ENCODE results near the gene ANTXR1. TPM values are rescaled to one million over a fixed set of nuclear protein-coding genes. Genes with fewer than 3 reads are reported as not detected.

The ANTXR1 gene
- polyA plus RNA-seq, 3 donors, result 83.1 to 89.0 (median 86.2) TPM

DNA sequence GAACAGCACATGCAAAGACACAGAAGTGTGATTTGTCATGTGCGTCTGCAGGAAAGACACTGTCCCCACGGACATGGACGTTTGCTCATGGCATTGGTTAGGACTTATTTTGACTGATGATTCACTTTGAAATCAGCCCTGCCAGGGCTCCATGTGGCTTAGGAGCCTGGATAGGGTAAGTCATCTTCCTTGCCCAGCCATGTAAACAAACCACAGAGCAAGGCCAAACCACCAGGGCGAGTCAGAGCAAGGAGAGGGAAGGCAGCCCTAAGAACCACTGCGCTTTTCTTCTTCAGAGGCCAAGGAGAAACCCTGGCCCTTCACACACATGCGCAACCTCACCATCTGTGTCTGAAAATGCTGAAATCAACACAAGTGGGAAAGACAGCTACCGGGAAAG, 285.3 kb downstream of the ANTXR1 start:
- no peak for DNase-seq (ENCODE audit: extremely low read depth in 1 of 11, low read depth in 9 of 11, low spot score in 4 of 11)

DNA sequence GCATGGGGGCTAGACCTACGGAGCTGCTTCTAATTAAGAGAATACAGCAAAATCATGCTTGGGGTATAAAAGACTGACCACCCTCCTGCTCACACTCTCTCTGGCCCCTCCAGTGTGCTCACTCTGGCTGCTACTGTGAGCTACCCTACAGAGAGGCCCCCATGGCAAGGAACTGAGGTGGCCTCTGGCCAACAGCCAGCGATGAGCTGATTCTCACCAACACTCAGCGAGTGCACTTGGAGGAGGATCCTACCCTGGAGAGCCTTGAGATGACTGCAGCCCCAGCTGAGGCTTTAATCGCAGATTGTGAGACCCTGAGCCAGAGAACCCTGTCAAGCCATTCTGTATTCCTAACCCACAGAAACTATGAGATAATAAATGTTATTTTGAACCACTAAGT, 285.9 kb downstream of the ANTXR1 start:
- no peak for DNase-seq (ENCODE audit: extremely low read depth in 1 of 11, low read depth in 9 of 11, low spot score in 4 of 11)

Other genes with a start within 250 kb of the ANTXR1 start
- gene BMP10, start 141.8 kb upstream of the ANTXR1 start, polyA plus RNA-seq (ENCODE audit: insufficient read length in 3 of 3), result not detected
- gene GKN2, start 60.3 kb upstream of the ANTXR1 start, polyA plus RNA-seq (ENCODE audit: insufficient read length in 3 of 3), result not detected
- not detected for gene GKN1, start 38.5 kb upstream of the ANTXR1 start, polyA plus RNA-seq (ENCODE audit: insufficient read length in 3 of 3)